LNCaP clone FGC (cell line): Measurements from ENCODE around the gene ZACN.

Source experiments
- DNase-seq: peaks from one replicate; pipeline ENCODE4 v3.0.0-alpha.2; 2011; ENCODE audit warnings: low read depth
- H3K4me3 ChIP-seq: 2 replicates; pipeline ENCODE4 v1.5.1; 2011; ENCODE audit warnings: mild to moderate bottlenecking, low read depth, low read length, control low read depth
- TF ChIP-seq, protein P1 (sequence below): IDR thresholded peaks from 2 replicates; pipeline ENCODE4 v1.5.1; 2012; ENCODE audit warnings: mild to moderate bottlenecking; ENCODE audit not compliant: control insufficient read depth, insufficient read depth; ENCODE audit errors: extremely low read depth

ZACN gene

GRCh38 chr17:76123191-76123499 lies 44.2 kb downstream of the ZACN start:
- no peak for DNase-seq
- TF ChIP-seq, protein P1, sequence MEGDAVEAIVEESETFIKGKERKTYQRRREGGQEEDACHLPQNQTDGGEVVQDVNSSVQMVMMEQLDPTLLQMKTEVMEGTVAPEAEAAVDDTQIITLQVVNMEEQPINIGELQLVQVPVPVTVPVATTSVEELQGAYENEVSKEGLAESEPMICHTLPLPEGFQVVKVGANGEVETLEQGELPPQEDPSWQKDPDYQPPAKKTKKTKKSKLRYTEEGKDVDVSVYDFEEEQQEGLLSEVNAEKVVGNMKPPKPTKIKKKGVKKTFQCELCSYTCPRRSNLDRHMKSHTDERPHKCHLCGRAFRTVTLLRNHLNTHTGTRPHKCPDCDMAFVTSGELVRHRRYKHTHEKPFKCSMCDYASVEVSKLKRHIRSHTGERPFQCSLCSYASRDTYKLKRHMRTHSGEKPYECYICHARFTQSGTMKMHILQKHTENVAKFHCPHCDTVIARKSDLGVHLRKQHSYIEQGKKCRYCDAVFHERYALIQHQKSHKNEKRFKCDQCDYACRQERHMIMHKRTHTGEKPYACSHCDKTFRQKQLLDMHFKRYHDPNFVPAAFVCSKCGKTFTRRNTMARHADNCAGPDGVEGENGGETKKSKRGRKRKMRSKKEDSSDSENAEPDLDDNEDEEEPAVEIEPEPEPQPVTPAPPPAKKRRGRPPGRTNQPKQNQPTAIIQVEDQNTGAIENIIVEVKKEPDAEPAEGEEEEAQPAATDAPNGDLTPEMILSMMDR, result no peak
- no peak overlapping the region for H3K4me3 ChIP-seq

GRCh38 chr17:76123749-76124581 lies 45.0 kb downstream of the ZACN start:
- H3K4me3 ChIP-seq, result no peak overlapping the region
- no peak for DNase-seq
- TF ChIP-seq, protein P1, result no peak

GRCh38 chr17:76124582-76125390 lies 45.8 kb downstream of the ZACN start:
- H3K4me3 ChIP-seq, result no peak overlapping the region
- TF ChIP-seq, protein P1, result no peak
- DNase-seq, result no peak

DNA sequence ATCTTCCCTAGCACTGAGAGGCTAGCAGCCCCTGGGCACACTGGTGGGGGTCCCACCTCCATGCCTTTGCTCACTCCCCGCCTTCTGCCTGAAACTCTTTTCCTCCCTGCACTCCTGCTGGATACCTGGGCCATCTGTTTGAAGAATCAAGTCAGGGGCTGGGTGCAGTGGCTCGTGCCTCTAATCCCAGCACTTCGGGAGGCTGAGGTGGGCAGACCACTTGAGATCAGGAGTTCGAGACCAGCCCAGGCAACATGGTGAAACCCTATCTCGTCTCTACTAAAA lies 46.4 kb downstream of the ZACN start:
- no peak for DNase-seq
- no peak overlapping the region for H3K4me3 ChIP-seq
- TF ChIP-seq, protein P1, result no peak

- TF ChIP-seq, protein P1, result no peak
These were observed 46.9 kb downstream of the ZACN start for GRCh38 chr17:76125922-76126321.

GRCh38 chr17:76130473-76130872 lies 51.5 kb downstream of the ZACN start:
- TF ChIP-seq, protein P1, result no peak
- no peak overlapping the region for H3K4me3 ChIP-seq

More at GRCh38 chr17:76125922-76126321, 46.9 kb downstream of the ZACN start:
- H3K4me3 ChIP-seq, result no peak overlapping the region
- no peak for DNase-seq

More at GRCh38 chr17:76130473-76130872, 51.5 kb downstream of the ZACN start:
- DNase-seq, result no peak
